HG03175 (cell line): ENCODE results near the gene PPP2R2C.

Experiments
- ATAC-seq: cut with Tn5 transposase; IDR thresholded peaks from one replicate; pipeline ENCODE4 v1.9.1; 2021; ENCODE audit warnings: mild to moderate bottlenecking, moderate library complexity; ENCODE audit not compliant: unreplicated experiment

The PPP2R2C gene

DNA sequence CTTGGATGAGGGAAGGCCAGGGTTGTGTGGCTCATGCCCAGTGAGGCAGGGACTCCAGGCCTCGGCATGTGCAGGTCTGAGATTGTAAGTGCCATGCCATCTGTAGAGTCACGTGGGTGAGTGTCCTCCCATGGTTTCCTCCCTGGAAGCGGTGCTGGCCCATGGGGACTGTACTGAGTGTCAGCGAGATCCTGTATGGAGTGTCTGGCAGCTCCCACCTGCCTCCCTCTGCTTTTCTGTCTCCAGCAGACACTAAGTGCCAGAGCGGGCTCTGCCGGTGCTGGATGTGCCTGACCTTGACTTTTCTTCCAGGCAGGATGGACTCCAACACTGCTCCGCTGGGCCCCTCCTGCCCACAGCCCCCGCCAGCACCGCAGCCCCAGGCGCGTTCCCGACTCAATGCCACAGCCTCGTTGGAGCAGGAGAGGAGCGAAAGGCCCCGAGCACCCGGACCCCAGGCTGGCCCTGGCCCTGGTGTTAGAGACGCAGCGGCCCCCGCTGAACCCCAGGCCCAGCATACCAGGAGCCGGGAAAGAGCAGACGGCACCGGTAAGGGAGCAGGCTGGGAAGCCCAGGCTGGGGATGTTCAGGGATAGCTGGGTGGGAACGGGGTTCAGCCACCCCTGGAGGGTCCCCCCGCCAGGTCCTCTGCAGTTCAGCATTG is 195.1 kb downstream of the PPP2R2C start:
- ATAC-seq = no peak

DNA sequence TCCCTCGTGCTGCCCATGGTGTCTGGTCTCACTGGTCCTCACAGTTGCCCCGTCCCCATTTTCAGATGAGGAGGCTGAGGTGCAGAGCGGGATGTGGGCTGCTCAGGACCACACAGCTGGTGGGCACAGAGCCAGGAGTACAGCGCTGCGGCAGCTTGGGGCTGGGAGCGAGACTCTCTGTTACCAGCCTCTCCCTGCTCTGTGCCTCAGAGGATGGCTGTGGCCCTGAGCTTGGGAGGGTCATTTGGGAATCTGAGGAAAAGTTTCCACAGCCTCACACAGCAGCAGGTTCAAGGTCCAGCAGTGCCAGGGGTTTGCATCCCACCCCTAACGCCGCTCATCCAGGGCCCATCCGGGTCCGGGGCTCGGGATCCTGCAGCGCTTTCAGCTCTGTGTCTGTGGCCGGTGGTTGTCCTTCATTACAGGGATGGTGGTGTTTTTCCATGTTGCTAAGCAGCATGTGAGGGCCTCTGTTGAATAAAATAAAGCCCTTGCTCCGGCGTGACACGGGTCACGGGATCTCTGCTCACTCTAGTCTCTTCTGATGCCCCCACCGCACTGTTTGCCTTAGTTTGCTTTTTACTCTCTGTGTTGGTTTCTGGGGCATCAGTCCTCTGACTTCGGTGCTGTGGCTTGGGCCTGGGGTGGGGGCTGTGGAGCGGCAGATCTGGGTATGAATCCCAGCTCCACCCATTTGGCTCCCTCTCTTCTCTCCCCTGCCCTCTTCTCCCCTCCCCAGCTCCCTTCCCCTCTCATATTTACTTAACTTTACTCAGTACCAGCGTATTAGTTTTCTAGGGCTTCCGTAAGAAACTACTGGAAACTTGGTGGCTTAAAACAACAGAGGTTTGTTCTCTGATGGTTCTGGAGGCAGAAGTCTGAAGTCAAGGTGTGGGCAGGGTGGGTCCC is 196.3 kb downstream of the PPP2R2C start:
- no peak for ATAC-seq

DNA sequence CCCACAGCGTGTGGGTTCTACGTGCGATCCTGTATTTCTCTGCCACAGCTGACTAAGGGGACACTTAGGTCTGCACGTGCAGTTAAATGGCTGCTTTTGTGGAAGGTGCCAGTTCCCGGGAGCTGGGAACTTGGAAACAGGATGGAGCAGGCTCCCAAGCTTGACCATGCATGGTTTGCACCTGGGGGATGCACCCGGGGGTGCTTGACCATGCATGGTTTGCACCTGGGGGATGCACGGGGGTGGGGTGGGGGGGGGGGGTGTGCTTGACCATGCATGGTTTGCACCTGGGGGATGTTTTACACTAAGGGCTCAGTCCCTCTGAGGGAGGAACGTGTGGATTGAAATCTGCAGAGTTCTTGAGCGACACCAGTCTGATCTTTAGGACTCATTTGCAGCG is 197.1 kb downstream of the PPP2R2C start:
- ATAC-seq = no peak

DNA sequence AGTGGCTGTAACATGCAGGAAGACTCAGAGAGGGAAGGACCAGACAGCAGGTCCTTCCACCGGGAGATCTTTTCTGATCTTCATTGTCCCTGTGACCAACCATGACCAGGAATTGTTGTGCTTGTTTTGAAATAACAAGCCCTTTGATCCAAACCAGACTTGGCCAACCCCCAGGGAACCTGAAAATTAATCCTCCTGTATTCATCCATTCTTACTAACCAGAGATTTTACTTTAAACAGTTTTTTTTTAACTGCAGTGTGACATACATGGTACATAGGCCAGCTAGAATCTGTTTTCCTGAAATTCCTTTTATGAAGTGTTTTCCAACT is 198.8 kb downstream of the PPP2R2C start:
- ATAC-seq = no peak

DNA sequence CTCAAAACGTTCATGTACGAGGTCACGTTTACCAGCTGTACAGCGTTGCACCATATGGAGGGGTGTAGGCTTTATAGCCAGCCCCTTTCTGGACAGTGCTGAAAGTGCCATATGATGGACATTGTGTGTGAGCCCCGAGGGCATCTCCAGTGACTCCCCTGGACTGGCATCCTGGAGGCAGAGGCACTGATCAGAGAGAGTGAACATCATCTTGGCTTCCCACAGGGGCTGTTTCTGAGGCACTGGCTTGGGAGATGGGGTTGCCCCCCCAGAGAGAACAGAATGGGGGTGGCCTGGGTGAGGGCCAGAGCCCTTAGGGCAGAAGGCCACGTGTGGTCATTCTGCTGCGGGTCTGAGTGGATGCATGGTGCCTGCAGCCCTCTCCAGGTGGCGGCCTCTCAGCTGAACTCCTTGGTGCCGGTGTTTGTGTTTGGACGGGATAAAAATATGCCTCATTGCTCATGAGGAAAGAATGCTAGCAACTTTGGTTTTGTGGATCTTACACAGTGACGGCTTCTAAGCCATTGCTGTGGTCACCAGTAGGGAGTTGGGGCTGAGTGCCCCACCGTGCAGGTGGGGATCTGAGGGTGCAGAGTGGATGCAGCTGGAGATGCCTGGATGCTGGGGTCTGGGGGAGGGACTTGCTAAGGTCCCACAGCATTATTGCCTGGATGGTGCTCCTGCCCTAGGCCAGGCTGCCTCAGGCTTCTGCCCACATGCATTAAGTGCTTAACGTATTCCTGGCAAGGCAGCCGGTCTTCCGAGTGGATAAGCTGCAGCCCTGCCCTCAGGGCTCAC is 199.4 kb downstream of the PPP2R2C start:
- no peak for ATAC-seq

DNA sequence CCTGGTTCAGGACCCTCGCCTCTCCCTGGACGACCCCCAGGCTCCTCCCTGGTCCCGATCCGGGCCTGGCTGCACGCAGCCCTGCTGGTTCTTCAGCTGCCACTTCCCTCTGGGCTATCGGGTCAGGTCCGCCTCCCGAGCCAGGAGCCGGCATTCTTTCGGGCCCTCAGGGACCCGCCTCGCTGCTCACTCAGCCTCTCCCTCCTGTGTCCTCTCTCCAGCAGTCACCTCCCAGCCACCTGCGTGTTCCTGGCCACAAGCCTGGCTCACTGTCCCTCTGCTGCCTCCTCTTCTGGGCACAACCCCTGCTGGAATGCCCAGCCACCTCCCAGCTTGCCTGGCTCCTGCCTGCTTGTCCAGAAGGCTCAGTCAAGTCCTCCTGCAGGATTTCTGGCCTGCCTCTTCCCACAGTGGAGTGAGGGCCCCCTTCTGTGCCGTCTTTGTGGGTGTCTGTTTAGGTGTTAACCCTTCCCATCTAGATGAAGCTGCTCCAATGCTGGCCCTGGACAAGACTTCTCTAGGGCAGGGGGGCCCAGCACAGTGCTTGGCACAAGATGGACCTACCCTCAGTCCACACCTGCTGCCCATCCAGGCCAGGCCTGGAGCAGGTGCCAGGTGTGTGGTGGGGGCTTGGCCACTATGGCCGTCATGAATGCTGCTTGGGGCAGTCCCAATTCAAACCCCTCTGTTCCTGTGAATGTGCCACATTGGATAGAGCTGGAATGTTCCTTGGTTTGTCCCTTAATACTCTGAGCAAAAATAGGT is 200.5 kb downstream of the PPP2R2C start:
- ATAC-seq = no peak

DNA sequence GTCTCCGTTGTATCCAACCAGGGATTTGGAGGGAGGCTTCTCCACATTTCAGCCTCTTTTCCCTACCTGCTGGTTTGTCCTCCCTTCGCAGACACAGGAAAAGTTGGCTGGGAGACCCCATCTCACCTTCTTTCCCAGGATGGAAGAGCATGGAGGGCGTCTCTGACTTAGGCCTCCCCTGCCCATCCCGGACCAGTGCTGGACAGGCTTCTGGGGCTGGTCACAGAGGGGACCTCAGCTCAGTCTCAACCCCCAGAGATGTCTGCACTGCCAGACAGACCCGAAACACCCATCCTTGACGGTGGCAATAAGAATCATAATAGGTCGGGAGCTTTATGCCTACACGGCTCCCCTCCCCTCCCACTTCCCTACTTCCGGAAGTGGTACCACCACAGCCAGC is 201.2 kb downstream of the PPP2R2C start:
- ATAC-seq = no peak

DNA sequence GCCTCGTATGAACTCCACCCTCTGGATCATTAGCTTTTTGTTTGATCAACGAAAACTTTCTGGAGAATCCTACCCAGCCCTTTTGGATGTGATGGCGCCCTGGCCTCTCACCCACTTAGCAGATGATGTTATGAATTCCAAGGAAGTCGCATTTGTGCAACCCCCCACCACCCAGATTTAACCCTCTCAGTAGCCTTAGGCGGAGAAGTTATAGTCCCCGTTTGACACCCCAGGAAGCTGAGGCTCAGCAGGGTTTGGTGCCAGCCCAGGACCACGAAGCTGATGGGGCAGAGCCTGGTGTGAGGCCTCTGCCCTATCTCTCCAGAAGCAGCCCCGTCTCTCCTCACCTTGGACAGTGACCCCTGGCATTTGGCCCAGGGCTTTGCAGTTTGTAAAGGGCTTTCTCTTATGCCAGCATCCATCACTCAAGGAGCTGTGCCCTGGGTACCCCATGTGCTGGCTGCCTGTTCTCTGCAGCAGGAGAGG is 201.7 kb downstream of the PPP2R2C start:
- no peak for ATAC-seq
